ENCODE results near the gene STAP2.
A peak's percentile ranks its signal among the peaks of the same experiment; 100 is the strongest.

STAP2 gene

DNA sequence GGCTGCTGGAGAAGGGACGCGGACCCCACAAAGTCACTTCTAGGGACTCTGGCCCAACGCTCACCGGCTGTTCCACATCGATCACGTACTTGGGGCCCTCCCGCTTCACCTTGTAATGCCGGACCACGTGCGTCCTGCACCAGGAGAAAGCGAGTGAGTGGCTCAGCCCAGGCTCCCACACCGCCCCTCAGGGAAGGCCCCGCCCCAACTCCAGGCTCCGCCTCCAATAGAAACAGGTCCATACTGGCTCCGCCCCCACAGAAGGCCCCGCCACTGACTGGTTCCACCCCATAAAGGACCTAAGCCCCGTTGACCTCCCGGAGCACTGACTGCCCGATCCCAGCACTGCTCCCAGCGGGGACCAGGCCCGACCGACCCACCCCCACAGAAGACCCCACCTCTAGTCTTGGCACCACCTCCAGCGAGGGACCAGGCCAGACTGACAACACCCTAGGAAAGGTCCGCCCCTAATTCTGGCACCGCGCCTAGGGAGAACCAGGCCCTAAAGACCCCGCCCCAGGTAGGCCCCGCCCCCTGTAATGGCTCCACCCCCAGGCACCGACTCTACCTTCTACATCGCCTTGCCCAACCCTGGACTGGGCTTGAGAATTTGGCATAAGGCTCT, 11.3 kb downstream of the STAP2 start:
- TF ChIP-seq, protein P1, sequence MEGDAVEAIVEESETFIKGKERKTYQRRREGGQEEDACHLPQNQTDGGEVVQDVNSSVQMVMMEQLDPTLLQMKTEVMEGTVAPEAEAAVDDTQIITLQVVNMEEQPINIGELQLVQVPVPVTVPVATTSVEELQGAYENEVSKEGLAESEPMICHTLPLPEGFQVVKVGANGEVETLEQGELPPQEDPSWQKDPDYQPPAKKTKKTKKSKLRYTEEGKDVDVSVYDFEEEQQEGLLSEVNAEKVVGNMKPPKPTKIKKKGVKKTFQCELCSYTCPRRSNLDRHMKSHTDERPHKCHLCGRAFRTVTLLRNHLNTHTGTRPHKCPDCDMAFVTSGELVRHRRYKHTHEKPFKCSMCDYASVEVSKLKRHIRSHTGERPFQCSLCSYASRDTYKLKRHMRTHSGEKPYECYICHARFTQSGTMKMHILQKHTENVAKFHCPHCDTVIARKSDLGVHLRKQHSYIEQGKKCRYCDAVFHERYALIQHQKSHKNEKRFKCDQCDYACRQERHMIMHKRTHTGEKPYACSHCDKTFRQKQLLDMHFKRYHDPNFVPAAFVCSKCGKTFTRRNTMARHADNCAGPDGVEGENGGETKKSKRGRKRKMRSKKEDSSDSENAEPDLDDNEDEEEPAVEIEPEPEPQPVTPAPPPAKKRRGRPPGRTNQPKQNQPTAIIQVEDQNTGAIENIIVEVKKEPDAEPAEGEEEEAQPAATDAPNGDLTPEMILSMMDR (IDR thresholded peaks at IDR 0.05; ENCODE audit: extremely low read depth, insufficient read depth, missing control alignments): no peak
- peak; percentile 68 for DNase-seq (ENCODE audit: low spot score)
- in situ Hi-C loops (cut with MboI; ENCODE audit: low pct_unique_long_range_greater_than_20kb, low sequenced_read_pairs, unreplicated experiment): no loop called here

DNA sequence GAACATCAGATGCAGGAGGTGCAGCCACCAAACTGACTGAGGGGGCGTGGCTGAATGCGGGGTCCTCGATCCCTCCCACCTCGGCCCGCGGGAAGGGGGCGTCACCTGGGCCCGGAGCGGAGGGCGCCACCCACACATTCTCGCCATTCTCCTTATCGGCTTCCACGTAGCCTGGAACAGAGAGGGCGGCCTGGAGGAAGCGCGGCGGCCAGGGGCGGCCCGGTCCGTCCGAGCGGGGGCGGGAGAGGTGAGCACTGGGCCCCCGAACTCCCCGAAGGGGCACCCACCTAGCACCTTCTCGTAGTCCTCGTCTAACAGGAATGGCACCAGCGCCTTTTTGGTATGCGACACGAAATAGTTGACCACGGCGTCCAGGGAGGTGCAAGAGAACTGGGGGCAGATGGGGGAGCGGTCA, 11.8 kb downstream of the STAP2 start:
- in situ Hi-C loops (cut with MboI; ENCODE audit: low pct_unique_long_range_greater_than_20kb, low sequenced_read_pairs, unreplicated experiment): no loop called here
- no peak for DNase-seq (ENCODE audit: low spot score)
- TF ChIP-seq, protein P1 (IDR thresholded peaks at IDR 0.05; ENCODE audit: extremely low read depth, insufficient read depth, missing control alignments): no peak

DNA sequence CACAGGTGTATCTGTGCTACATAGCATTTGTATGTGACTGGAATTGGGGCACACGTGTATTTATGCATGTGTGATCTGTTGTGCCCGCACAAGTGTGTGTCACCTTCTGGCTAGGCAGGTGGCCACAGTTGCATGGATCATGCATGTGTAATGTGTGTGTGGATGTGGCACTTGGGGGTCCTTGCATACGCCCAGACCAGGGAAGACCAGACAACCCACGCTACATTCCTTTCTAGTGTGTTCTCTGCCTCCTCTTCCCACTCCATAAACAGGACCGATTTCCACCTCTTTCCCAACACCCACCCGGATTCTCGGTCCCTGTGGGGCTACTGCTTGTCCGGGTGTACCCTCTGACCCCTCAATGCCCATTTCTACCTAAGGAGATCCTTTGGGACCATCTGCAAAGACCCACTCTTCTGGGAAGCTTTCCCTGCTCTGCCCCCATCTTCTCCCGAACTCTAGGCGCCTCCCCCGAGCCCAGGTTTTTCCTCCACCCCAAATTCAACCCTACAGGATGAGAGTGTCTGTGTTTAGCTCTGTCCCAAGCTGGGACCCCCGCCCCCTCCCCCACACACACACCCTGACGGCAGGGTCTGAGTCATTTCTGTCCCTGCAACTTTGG, 12.3 kb downstream of the STAP2 start:
- TF ChIP-seq, protein P1 (IDR thresholded peaks at IDR 0.05; ENCODE audit: extremely low read depth, insufficient read depth, missing control alignments): no peak
- in situ Hi-C loops (cut with MboI; ENCODE audit: low pct_unique_long_range_greater_than_20kb, low sequenced_read_pairs, unreplicated experiment): no loop called here
- DNase-seq (ENCODE audit: low spot score): no peak

DNA sequence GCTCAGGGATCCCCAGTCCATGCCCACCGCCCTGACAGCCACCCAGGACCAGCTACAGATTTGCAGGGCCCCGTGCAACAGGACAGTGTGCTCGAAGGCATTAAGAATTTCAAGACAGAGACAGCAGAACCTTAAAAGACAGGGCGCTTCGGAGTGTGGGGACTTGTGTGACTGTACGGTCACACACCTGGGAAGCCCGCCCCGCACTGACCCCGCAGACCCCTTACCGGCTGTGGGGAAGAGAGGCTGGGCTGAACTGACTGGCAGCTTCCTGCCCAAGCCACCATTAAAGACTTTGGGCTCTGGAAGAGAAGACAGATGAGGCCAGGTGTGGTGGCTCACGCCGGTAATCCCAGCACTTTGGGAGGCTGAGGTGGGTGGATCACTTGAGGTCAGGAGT, 14.4 kb downstream of the STAP2 start:
- in situ Hi-C loops (cut with MboI; ENCODE audit: low pct_unique_long_range_greater_than_20kb, low sequenced_read_pairs, unreplicated experiment): no loop called here
- DNase-seq (ENCODE audit: low spot score): no peak
- TF ChIP-seq, protein P1 (IDR thresholded peaks at IDR 0.05; ENCODE audit: extremely low read depth, insufficient read depth, missing control alignments): no peak

DNA sequence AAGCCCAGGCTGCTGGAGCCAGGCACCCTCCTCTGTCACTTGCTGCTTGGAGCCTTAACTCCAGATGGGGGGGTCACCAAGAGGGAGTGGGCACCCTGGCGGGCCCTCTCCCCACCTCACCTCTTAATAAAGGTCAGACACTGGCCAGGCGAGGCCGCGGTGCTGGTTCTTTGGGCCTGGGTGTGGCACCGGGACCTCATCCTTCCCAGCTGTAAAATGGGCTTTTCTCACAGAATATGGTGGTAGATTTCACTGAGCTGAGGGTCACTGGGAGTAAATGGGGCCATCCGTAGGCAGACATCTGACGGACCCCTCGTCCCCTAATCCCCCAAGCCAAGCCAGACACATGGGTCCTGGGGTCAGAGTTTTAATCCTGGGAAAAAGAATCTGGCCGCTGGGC, 14.9 kb downstream of the STAP2 start:
- in situ Hi-C loops (cut with MboI; ENCODE audit: low pct_unique_long_range_greater_than_20kb, low sequenced_read_pairs, unreplicated experiment): no loop called here
- TF ChIP-seq, protein P1 (IDR thresholded peaks at IDR 0.05; ENCODE audit: extremely low read depth, insufficient read depth, missing control alignments): no peak
- no peak for DNase-seq (ENCODE audit: low spot score)

DNA sequence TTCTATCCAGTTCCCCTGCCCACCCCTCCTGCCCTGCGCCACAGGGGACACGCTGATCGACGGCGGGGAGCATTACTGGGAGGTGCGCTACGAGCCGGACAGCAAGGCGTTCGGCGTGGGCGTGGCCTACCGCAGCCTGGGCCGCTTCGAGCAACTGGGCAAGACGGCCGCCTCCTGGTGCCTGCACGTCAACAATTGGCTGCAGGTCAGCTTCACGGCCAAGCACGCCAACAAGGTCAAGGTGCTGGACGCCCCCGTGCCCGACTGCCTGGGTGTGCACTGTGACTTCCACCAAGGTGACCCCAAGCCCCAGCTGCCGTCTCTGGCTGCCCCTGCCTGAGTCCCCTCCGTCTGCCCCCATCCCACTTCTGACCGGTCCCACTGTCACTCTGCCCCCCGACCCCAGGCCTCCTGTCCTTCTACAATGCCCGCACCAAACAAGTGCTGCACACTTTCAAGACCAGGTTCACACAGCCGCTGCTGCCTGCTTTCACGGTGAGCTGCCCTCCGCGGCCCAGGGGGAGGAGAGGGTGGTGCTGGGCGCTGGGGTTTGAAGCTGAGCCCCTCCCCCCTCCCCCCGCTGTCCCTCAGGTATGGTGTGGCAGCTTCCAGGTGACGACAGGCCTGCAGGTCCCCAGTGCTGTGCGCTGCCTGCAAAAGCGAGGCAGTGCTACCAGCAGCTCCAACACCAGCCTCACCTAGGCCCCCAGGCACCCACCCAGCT, 15.5 kb downstream of the STAP2 start:
- no peak for DNase-seq (ENCODE audit: low spot score)
- TF ChIP-seq, protein P1 (IDR thresholded peaks at IDR 0.05; ENCODE audit: extremely low read depth, insufficient read depth, missing control alignments): no peak
- in situ Hi-C loops (cut with MboI; ENCODE audit: low pct_unique_long_range_greater_than_20kb, low sequenced_read_pairs, unreplicated experiment): no loop called here

Measured in GM13977 (cell line).